Amygdala (tissue), 56 donors: ENCODE data around the gene TWIST2.

Experiments used
- DNase-seq, 56 donors: peaks; one replicate each; lab custom pipeline; 2025; lab: John Stamatoyannopoulos, UW

The TWIST2 gene

GRCh38 chr2:238847841-238848690, at the start of gene TWIST2:
TSS of gene TWIST2 (plus strand) at chr2:238848085. CDS start at chr2:238848216, 131 bp downstream.
- DNase-seq: peak in 4 of 56 donors; percentile 3 to 50 (median 16)

- DNase-seq: no peak
These were observed 46.1 kb upstream of the TWIST2 start for GRCh38 chr2:238801791-238802190.

DNA sequence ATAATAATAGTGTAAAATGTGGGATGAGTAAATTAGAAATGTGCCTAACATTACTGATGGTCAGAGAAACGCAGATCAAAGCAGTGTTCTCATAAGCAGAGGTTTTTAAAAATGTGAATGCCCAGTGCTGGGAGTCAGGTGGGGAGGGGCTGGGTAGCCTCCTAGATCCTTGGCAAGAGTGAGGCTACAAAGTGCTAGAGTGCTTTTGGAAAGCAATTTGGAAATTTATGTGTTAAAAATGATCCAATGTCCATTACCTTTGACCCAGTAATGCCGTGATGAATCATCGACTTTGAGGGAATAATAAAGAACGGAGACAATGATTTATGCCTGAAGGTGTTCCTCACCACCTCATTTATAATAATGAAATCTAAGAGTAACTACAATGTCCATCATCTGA, 44.9 kb upstream of the TWIST2 start:
- DNase-seq: no peak

DNA sequence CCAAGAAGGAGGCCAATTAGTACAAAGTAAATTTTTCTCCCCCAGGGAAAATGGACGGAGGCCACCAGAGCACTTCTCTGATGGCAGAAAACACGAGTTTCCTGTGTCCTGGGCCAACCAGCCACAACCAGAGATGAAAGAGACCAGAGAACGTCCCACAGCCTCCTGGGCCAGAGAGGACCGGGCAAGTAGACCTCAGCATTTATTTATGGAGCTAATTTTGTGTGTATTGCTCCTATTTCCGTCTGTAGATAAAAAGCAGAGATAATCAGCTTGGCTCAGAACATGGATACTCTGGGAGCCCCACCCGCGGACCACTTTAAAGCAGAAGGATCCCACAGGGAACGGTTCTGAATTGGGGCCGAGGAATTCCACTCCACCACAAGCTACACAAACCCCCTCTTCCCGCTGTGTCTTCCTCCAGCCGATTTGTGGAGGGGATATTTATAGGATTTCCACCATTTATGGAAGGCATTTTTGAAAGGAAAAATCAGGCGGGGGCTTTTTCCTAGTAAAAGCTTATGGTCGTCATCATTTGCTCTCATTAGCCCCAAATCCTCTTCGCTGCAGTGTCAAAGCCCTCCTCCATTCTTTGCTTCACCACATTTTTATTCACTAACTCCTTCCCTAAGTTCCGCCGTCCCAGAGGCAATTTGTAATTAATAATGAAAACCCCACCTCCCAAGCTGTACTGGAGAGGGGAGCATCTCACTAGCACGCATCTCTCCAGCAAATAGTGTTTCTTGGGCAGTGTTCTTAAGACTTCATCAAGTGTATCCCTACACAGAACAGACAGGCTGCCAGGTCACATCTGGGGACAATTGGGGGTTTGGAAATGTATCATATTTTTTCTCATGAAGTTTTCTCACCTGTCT, 43.7 kb upstream of the TWIST2 start:
- no peak for DNase-seq

- DNase-seq: no peak
These were observed 39.1 kb upstream of the TWIST2 start for GRCh38 chr2:238808761-238809160.

DNA sequence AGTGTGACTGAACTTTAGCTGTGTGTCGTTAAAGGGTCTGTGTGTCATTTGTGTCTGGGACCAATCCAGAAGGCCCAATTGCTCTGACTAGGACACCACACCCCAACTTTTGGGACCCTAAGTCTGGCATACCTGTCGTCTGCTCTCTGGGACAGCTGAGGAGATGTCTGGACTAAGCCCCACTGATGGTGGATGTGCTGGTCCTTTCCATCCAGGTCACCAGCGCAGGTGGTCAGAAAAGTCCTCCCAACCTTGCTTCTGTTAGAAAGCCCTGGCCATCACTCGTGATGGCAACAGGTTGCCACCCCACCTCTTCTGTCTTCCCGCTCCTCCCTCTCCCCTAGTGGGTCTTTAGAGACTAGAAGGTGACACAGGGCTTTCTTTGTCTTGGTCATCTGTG, 37.6 kb upstream of the TWIST2 start:
- DNase-seq: no peak

GRCh38 chr2:238811293-238811692, 36.6 kb upstream of the TWIST2 start:
- DNase-seq: no peak

- no peak for DNase-seq
These were observed 36.1 kb upstream of the TWIST2 start for GRCh38 chr2:238811759-238812158.

- no peak for DNase-seq
These were observed 34.8 kb upstream of the TWIST2 start for GRCh38 chr2:238813109-238813508.

DNA sequence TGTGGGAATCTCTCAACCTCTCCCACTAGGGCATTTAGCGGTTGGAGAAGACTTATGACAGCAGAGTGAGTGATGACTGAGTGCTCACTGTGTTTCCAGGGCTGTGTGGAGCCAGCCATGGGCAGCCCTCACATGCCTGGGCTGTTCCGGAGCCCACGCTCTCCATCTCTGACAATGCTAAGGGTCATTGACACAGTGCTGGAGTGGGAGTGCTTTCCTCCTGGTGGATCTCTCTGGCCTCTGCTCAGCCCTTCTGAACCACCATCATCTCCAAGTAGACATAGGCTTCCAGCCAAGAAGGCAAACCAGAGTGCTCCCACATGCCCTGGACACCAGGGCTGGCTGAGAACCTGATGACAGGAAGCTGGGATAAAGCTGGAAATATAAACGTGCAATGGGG, 33.1 kb upstream of the TWIST2 start:
- no peak for DNase-seq

DNA sequence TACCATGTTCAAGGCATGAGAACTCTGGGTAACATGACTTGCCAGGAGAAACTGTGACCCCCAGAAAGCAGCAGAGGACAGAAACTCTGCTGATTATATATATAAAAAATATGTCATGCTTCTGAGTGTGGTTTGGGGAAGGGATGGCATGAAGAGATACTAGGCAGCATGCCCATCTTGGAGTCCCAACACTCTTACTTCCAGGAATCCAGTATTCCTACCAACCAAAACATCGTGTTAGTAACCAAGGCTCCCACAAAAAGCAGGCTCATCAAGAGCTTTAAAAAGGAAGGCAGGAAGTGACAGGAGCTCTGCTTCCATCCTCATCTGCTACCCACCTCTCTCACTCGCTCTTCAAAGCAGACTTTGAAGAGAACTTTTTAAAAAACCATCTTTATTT, 31.6 kb upstream of the TWIST2 start:
- DNase-seq: no peak

DNA sequence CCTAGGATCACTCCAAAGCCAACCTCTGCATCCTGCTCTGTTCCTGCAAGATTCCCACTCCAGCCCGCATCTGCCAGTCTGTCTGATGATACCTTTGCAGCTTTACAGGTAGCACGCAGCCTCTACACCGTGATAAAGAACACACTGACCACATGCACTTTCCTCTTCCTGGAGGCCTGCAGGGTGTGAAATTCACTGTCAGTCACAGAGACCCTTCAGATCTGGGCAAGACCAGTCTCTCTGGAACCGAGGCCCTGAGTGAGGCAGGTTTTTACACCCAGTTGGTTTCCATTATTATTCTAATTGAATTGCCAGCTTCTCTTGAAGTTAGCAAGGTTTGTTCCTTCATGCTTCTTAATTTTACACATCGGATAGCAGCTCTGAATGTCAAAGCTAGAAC, 30.5 kb upstream of the TWIST2 start:
- DNase-seq: no peak

- no peak for DNase-seq
These were observed 30.0 kb upstream of the TWIST2 start for GRCh38 chr2:238817891-238818290.

- no peak for DNase-seq
These were observed 29.3 kb upstream of the TWIST2 start for GRCh38 chr2:238818561-238818960.

- no peak for DNase-seq
These were observed 27.7 kb upstream of the TWIST2 start for GRCh38 chr2:238820197-238820596.

DNA sequence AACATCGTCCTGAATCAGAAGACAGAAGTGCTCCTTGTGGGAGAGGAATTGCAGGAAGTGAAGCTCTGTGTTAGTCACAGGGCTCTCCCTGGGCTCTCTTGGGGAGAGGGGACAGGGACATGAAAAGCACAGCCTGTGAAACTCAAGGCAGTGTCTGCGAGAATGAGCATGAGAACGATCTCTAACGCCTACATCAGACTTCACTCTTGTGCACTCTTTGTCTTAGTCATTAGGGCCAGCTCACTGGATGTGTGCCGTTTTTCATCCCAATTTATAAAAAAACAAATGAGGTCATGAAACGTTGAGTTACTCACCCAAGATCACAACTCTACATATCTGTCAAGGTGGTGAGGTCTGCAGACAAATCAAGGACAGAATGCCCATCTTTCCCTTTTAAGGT, 27.0 kb upstream of the TWIST2 start:
- DNase-seq: no peak

DNA sequence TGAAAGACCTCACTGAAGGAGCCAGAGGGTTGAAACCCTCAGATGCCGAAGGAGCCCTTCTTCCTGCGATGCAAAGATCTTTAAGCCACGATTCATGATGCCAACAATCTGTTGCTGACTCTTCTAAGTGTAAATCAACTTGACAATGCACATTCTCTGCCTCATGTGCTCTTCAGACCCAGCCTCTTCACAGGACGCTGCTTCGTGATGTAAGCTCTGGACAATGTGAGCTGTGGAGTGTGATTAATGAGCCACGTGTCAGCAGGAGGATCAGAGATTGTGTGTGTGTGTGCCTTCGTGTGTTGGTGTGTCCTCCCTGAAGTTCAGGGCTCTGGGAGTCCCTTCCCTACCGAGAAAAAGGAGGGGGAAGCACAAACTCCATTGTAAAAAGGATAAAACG, 26.5 kb upstream of the TWIST2 start:
- DNase-seq: no peak

DNA sequence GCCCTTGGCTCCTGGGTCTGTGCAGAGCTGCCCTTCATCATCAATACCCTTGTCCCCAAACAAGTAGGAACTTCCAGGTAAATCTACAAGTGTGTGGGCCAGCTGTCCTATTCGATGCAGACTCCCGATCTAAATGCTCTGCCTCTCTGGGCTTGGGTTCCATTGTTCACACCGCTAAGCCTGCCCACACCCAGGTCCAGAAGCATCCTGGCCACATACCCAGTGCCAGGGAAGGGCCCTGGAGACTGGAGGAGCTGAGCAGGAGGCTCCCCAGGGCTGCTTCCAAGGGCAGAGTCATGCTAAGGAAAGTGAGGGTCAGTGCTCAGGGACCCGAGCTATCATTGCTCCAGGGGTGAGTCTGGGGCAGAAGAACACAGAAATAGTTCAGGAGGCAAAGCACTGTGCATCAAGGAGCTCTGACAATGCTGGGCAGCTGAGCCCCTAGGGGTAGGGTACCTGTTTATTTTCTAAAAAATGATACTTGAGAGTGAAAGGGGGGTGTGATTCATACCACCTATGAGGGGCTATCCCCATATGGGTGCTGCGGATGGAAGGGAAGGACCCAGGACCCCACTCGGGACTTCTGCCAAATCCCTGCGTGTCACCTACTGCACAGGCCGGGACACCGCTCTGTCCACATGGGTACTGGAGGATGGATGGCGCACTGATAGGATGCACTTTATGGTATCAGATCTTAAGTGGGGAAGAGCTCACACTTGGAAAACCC, 25.8 kb upstream of the TWIST2 start:
- DNase-seq: no peak

DNA sequence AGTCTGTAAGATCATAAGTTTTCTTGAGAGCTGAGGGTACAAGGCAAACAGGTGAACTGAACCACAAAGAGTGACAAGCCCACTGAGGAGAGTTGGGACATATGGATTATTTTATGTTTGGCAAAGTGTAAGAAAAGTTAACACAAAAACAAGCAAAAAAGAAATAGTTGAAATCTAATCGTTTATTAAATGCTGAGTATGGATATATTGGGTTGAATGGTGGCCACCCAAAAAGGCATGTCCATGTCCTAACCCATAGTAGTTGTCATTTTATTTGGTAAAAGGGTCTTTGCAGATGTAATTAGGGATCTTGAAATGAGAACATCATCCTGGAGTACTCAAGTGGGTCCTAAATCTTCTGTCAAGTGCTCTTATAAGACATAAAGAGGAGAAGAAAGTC, 24.9 kb upstream of the TWIST2 start:
- no peak for DNase-seq

- DNase-seq: no peak
These were observed 16.7 kb upstream of the TWIST2 start for GRCh38 chr2:238831177-238831576.

DNA sequence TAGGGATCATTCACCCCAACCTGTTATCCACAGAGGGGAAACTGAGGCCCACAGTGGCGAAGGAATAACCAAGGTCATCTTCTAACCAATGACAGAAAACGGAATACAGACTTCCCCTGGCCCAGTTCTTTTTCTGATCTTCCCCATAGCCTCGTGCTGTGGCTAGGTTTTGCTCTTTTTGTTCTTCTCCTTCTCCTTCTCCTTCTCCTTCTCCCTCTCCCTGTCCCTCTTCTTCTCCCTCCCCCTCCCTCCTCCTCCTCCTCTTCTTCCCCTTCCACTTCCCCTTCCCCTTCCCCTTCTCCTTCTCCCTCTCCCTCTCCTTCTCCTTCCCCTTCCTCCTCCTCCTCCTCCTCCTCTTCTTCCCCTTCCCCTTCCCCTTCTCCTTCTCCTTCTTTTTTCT, 12.9 kb upstream of the TWIST2 start:
- no peak for DNase-seq
